GM21723 (cell line): ENCODE data around the gene ZFYVE27.

Source experiments
- ATAC-seq: cut with Tn5 transposase; IDR thresholded peaks from one replicate; pipeline ENCODE4 v1.9.1; 2021; ENCODE audit warnings: mild to moderate bottlenecking, moderate library complexity; ENCODE audit not compliant: unreplicated experiment

The ZFYVE27 gene

GRCh38 chr10:97785731-97786130 is 48.8 kb downstream of the ZFYVE27 start:
- no peak for ATAC-seq

GRCh38 chr10:97788552-97789442 is 51.9 kb downstream of the ZFYVE27 start:
- no peak for ATAC-seq

- ATAC-seq: no peak
Observed at GRCh38 chr10:97789770-97790397, 53.0 kb downstream of the ZFYVE27 start.

- no peak for ATAC-seq
Observed at GRCh38 chr10:97791824-97792721, 55.1 kb downstream of the ZFYVE27 start.

- ATAC-seq: no peak
Observed at GRCh38 chr10:97795886-97796285, 59.0 kb downstream of the ZFYVE27 start.

GRCh38 chr10:97796651-97797050 is 59.7 kb downstream of the ZFYVE27 start:
- no peak for ATAC-seq

- no peak for ATAC-seq
Observed at GRCh38 chr10:97798958-97799610, 62.2 kb downstream of the ZFYVE27 start.

GRCh38 chr10:97800474-97800873 is 63.5 kb downstream of the ZFYVE27 start:
- no peak for ATAC-seq

GRCh38 chr10:97801422-97801821 is 64.5 kb downstream of the ZFYVE27 start:
- ATAC-seq: no peak

GRCh38 chr10:97805096-97805884 is 68.4 kb downstream of the ZFYVE27 start:
- no peak for ATAC-seq

- ATAC-seq: no peak
Observed at GRCh38 chr10:97805949-97806348, 69.0 kb downstream of the ZFYVE27 start.

- no peak for ATAC-seq
Observed at GRCh38 chr10:97810446-97810845, 73.5 kb downstream of the ZFYVE27 start.
